ENCODE data around the gene ISLR. TPM values are rescaled to one million over a fixed set of nuclear protein-coding genes. Genes with fewer than 3 reads are reported as not detected.

ISLR gene
- total RNA-seq, 2 donors from 2014 or later: not detected

- Mint-ChIP-seq H3K27me3 (peaks cover 48 to 61% of the 10 kb centered on the region in 2 donors), H3K4me1 (ENCODE audit: low read depth in 2 of 2) (peaks cover 4 to 17% of the 10 kb centered on the region in 2 donors), H3K27ac (no peak overlapping the region), H3K4me3 (no peak overlapping the region), H3K9me3 (no peaks in the 10 kb centered on the region), H3K36me3 (no peaks in the 10 kb centered on the region)
- ATAC-seq (no peak), DNase-seq (ENCODE audit: low spot score) (no peak)
Measured at GRCh38 chr15:74132681-74133651, 40.5 kb upstream of the ISLR start.

GRCh38 chr15:74133694-74134386 is 39.7 kb upstream of the ISLR start:
- H3K9me3 Mint-ChIP-seq: no peaks in the 10 kb centered on the region
- ATAC-seq (no peak), DNase-seq (ENCODE audit: low spot score) (no peak)
- no peak overlapping the region for H3K4me3 Mint-ChIP-seq
- H3K36me3 Mint-ChIP-seq: no peaks in the 10 kb centered on the region
- H3K27me3 Mint-ChIP-seq: peaks cover 53 to 68% of the 10 kb centered on the region in 2 donors
- no peak overlapping the region for H3K27ac Mint-ChIP-seq
- H3K4me1 Mint-ChIP-seq (ENCODE audit: low read depth in 2 of 2): peaks cover 4 to 17% of the 10 kb centered on the region in 2 donors

- H3K36me3 Mint-ChIP-seq: no peaks in the 10 kb centered on the region
- ATAC-seq (peak in 1 of 2 donors; percentile 43), DNase-seq (ENCODE audit: low spot score) (no peak)
- H3K4me1 Mint-ChIP-seq (ENCODE audit: low read depth in 2 of 2): peaks cover 4 to 17% of the 10 kb centered on the region in 2 donors
- H3K27ac Mint-ChIP-seq: no peak overlapping the region
- H3K27me3 Mint-ChIP-seq: peaks cover 53 to 70% of the 10 kb centered on the region in 2 donors
- H3K4me3 Mint-ChIP-seq: no peak overlapping the region
- no peaks in the 10 kb centered on the region for H3K9me3 Mint-ChIP-seq
Measured at GRCh38 chr15:74134387-74135027, 39.0 kb upstream of the ISLR start.

- Mint-ChIP-seq H3K4me3 (no peak overlapping the region), H3K27ac (no peak overlapping the region), H3K36me3 (no peaks in the 10 kb centered on the region), H3K27me3 (peaks cover 54 to 70% of the 10 kb centered on the region in 2 donors), H3K9me3 (no peaks in the 10 kb centered on the region), H3K4me1 (ENCODE audit: low read depth in 2 of 2) (peaks cover 4 to 17% of the 10 kb centered on the region in 2 donors)
- ATAC-seq (no peak), DNase-seq (ENCODE audit: low spot score) (no peak)
Measured at GRCh38 chr15:74135041-74135565, 38.4 kb upstream of the ISLR start.

GRCh38 chr15:74136540-74136813 is 37.0 kb upstream of the ISLR start:
- DNase-seq (ENCODE audit: low spot score) (no peak), ATAC-seq (no peak)
- Mint-ChIP-seq H3K36me3 (no peaks in the 10 kb centered on the region), H3K27ac (no peak overlapping the region), H3K4me3 (no peak overlapping the region), H3K4me1 (ENCODE audit: low read depth in 2 of 2) (peaks cover 4 to 17% of the 10 kb centered on the region in 2 donors), H3K27me3 (peaks cover 43 to 70% of the 10 kb centered on the region in 2 donors), H3K9me3 (no peaks in the 10 kb centered on the region)

GRCh38 chr15:74136814-74137536 is 36.5 kb upstream of the ISLR start:
- Mint-ChIP-seq H3K4me1 (ENCODE audit: low read depth in 2 of 2) (peaks cover 3 to 15% of the 10 kb centered on the region in 2 donors), H3K4me3 (no peak overlapping the region), H3K9me3 (no peaks in the 10 kb centered on the region), H3K27me3 (peaks cover 39 to 68% of the 10 kb centered on the region in 2 donors), H3K36me3 (no peaks in the 10 kb centered on the region), H3K27ac (no peak overlapping the region)
- DNase-seq (ENCODE audit: low spot score) (no peak), ATAC-seq (no peak)

GRCh38 chr15:74137537-74137894 is 36.0 kb upstream of the ISLR start:
- Mint-ChIP-seq H3K27me3 (peaks cover 37 to 68% of the 10 kb centered on the region in 2 donors), H3K36me3 (no peaks in the 10 kb centered on the region), H3K9me3 (no peaks in the 10 kb centered on the region), H3K4me1 (ENCODE audit: low read depth in 2 of 2) (peaks cover 0 to 13% of the 10 kb centered on the region in 2 donors), H3K4me3 (no peak overlapping the region), H3K27ac (no peak overlapping the region)
- DNase-seq (ENCODE audit: low spot score) (no peak), ATAC-seq (no peak)

GRCh38 chr15:74138642-74139041 is 34.9 kb upstream of the ISLR start:
- Mint-ChIP-seq H3K27me3 (peaks cover 39 to 72% of the 10 kb centered on the region in 2 donors), H3K27ac (no peak overlapping the region), H3K4me3 (no peak overlapping the region), H3K9me3 (no peaks in the 10 kb centered on the region), H3K36me3 (no peaks in the 10 kb centered on the region), H3K4me1 (ENCODE audit: low read depth in 2 of 2) (peaks cover 0 to 13% of the 10 kb centered on the region in 2 donors)
- DNase-seq (ENCODE audit: low spot score): no peak
- ATAC-seq: no peak

- Mint-ChIP-seq H3K36me3 (no peaks in the 10 kb centered on the region), H3K9me3 (no peaks in the 10 kb centered on the region), H3K27me3 (peaks cover 49 to 77% of the 10 kb centered on the region in 2 donors), H3K4me3 (no peak overlapping the region), H3K27ac (no peak overlapping the region), H3K4me1 (ENCODE audit: low read depth in 2 of 2) (peaks cover 0 to 9% of the 10 kb centered on the region in 2 donors)
- DNase-seq (ENCODE audit: low spot score) (no peak), ATAC-seq (no peak)
Measured at GRCh38 chr15:74141591-74141990, 31.9 kb upstream of the ISLR start.

- no peaks in the 10 kb centered on the region for H3K36me3 Mint-ChIP-seq
Measured at GRCh38 chr15:74144153-74144775, 29.2 kb upstream of the ISLR start.

GRCh38 chr15:74146277-74146800 is 27.2 kb upstream of the ISLR start:
- ATAC-seq (no peak), DNase-seq (ENCODE audit: low spot score) (no peak)
- Mint-ChIP-seq H3K27me3 (peaks cover 29 to 50% of the 10 kb centered on the region in 2 donors), H3K9me3 (no peaks in the 10 kb centered on the region), H3K36me3 (no peaks in the 10 kb centered on the region), H3K4me1 (ENCODE audit: low read depth in 2 of 2) (no peaks in the 10 kb centered on the region), H3K27ac (no peak overlapping the region), H3K4me3 (no peak overlapping the region)

More at GRCh38 chr15:74144153-74144775, 29.2 kb upstream of the ISLR start:
- no peak overlapping the region for H3K4me3 Mint-ChIP-seq
- ATAC-seq: peak in 1 of 2 donors; percentile 15
- H3K4me1 Mint-ChIP-seq (ENCODE audit: low read depth in 2 of 2): no peaks in the 10 kb centered on the region
- DNase-seq (ENCODE audit: low spot score): no peak
- H3K27me3 Mint-ChIP-seq: peaks cover 37 to 63% of the 10 kb centered on the region in 2 donors
- H3K27ac Mint-ChIP-seq: no peak overlapping the region
- H3K9me3 Mint-ChIP-seq: no peaks in the 10 kb centered on the region

GRCh38 chr15:74147051-74147450 is 26.5 kb upstream of the ISLR start:
- no peak overlapping the region for H3K4me3 Mint-ChIP-seq
- no peak for ATAC-seq
- DNase-seq (ENCODE audit: low spot score): no peak
- no peak overlapping the region for H3K27ac Mint-ChIP-seq
- no peaks in the 10 kb centered on the region for H3K9me3 Mint-ChIP-seq
- no peaks in the 10 kb centered on the region for H3K4me1 Mint-ChIP-seq (ENCODE audit: low read depth in 2 of 2)
- no peaks in the 10 kb centered on the region for H3K36me3 Mint-ChIP-seq
- peaks cover 29 to 45% of the 10 kb centered on the region in 2 donors for H3K27me3 Mint-ChIP-seq
